ENCODE results near the gene CACNA1E.
"Not testable (repeated sequence)": the region's sequence is repeated elsewhere in the genome, so short reads cannot be mapped to it uniquely, and the experiment has no call there.

CACNA1E gene

DNA sequence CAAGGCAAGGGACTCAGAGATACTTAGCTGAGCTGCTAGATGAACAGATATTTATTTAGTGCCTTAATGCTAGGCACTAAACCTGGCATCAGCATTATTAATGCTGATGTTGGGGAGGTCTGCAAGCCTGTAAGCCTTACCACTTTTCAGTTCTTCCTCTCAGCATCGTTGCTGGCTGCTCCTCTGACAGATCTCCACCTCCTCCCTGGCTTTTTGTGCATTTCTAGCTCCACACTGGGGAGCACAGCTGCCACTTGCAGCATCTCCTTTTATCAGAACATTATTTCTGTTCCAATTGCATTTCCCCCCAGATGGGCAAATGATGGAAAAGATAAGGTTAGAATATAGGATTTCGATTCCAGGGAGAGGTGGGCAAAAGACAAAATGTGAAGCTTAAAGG lies 34.8 kb downstream of the CACNA1E start:
- no peak for FAIRE-seq

DNA sequence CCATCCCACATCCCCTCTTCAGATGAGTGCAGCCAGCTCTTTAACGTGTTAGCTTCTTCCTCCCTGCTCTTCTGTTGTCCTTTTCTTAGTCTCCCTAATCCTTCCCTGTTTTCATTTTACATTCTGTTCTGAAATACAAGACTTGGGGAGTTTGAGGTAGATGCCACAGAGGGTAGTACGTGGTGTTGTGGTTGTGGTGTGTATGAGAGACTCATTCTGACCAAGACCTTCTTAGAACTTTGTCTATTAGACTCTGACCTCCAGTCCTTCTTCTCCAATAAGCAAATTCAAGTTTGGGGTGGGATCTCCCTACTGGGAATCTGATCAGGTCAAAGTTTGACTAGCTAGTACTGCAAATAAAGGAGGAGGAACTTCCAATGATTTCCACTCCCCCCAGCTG lies 39.5 kb downstream of the CACNA1E start:
- FAIRE-seq: no peak

GRCh38 chr1:181525104-181525721 lies 41.9 kb downstream of the CACNA1E start:
- no peak for FAIRE-seq

- FAIRE-seq: not testable (repeated sequence)
Measured at GRCh38 chr1:181528241-181528640, 44.9 kb downstream of the CACNA1E start.

- no peak for FAIRE-seq
Measured at GRCh38 chr1:181531441-181531840, 48.1 kb downstream of the CACNA1E start.

DNA sequence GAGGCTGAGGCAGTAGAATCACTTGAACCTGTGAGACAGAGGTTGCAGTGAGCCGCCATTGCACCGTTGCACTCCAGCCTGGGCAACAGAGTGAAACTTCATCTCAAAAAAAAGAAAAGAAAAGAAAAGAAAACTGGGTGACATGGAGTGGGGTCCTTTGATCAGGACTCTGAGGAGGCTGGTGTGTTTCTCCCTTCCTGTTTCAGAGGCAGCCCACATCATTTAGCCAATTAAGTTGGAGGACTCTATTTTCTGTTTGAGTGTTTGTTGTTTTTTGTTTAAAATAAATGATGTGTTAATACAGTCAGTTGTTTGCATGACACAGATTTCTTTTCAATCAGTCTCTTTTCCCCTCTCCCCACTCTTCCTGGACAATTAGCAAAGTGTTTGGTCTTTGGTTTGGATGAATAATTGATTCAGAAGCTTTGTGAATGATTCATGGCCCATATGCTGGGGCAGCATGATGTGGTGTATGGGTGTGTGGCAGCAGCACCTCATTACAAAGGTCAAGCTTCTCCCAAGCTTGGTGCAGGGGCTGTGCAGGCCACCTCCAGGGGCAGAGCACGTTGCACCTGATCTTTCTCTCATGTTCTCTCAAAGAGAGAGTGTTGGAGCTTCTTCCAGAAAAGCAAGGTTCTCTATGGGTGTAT lies 48.8 kb downstream of the CACNA1E start:
- no peak for FAIRE-seq

DNA sequence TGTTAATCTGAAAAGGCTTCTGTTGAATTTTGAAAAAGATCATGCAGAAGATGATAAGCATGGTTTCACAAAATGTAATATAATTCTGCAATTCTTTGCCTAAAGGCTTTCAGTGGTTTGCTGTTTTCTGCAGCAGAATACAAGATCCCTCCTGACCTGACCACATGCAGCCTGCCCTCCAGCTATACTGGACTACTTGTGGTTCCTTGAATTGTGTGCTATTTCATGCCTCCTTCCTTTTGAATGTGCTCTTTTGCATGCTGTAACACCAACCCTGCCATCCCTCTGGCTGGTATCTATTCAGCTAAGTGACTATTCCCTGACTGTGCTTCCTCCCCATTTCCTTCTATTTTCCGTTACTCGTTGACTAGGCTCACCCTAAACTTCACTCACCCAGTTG lies 55.5 kb downstream of the CACNA1E start:
- FAIRE-seq: no peak

DNA sequence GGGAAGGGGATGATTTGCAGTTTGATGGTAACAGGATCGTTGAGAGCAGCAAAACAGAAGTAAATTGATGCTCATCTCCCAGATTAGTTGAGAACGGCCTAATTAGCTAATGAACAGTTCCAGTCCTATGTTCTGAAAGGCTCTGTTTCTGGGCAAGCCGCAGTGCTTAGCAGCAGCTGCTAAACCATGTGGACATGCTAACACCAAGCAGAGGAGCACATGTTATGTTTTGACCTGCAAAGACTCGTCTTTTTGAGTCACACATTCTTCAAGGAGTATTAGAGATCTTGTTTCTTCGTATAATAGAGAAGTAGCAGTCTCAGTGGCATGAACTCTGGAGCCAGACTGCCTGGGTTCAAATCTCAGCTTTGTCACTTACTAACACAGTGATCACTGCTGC lies 58.1 kb downstream of the CACNA1E start:
- FAIRE-seq: no peak

- no peak for FAIRE-seq
Measured at GRCh38 chr1:181541947-181542346, 58.6 kb downstream of the CACNA1E start.

GRCh38 chr1:181542406-181542805 lies 59.1 kb downstream of the CACNA1E start:
- not testable (repeated sequence) for FAIRE-seq

GRCh38 chr1:181545395-181545794 lies 62.1 kb downstream of the CACNA1E start:
- FAIRE-seq: no peak

DNA sequence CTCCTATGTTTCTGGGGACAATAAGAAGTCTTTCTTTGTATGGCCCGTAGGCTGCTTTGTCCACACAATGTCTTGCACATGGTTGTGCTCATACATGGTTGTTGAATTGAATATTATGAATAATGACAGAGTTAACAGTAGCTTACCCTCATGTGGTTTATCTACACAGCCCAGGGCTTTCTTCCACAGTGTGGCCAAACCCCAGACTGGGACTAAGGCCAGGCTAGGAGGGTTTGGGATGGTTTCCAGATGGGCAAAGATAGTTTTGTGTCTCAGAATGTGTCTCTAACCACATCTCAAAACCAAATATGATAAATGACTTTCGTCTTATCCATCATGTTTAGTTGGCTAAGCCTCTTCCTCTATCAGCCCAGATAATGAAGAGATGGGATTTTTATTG lies 65.2 kb downstream of the CACNA1E start:
- no peak for FAIRE-seq

- FAIRE-seq: no peak
Measured at GRCh38 chr1:181551249-181551648, 67.9 kb downstream of the CACNA1E start.

DNA sequence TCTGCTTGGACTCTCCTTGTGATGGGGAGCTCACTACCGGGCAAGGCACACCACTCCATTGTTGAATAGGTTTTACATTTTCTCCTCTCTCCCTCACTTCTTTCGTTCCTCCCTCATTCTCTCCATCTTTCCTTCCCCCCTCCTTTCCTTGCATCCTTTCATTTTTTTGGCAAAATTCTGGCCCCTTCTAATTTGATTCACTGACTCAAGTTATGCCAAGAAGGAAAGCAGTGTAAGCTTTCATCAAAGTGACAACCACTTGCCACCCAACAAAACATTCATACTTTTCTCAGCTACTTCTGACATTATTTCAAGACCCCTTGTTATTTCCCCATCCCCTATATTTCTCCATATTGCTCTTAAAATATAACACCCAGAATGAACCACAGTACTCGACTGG lies 68.4 kb downstream of the CACNA1E start:
- no peak for FAIRE-seq

DNA sequence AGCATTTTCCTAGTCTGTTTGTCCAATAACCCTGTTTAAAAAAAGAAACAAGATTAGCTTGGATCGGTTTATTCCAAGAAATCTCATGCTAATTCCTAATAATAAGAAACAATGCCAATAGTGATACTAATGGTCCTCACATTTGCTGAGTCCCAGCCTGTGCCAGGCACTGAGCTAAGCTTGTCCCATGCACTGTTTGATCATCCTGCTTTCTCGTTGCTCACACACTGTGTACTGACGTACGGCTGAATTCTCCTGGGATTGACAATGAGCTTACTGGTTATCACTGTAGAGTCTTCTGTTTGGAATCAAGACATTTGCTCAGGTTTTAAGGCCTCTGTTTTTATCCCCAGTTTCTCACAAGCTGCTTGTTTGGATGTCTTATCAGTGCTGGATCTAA lies 71.1 kb downstream of the CACNA1E start:
- FAIRE-seq: no peak

DNA sequence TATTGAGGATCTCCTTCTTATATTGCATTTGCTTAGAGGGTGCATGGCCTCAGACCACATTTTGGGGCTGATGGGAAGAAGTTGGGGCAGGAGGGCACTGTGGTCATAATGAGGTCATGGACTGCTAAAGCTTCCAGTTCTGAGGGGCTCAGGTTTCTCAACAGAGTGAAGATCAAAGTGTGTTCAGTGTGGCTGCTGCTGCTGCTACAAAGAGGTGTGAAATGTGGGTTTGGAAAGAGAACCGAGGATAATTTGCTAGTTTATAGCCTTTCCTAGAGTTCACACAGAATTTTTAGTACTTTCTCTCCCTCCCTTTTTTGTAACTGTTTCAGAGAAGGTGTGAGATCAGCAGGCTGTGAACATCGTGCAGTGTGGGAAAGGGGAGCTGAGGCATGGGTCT lies 73.3 kb downstream of the CACNA1E start:
- no peak for FAIRE-seq

- no peak for FAIRE-seq
Measured at GRCh38 chr1:181557313-181557712, 74.0 kb downstream of the CACNA1E start.

DNA sequence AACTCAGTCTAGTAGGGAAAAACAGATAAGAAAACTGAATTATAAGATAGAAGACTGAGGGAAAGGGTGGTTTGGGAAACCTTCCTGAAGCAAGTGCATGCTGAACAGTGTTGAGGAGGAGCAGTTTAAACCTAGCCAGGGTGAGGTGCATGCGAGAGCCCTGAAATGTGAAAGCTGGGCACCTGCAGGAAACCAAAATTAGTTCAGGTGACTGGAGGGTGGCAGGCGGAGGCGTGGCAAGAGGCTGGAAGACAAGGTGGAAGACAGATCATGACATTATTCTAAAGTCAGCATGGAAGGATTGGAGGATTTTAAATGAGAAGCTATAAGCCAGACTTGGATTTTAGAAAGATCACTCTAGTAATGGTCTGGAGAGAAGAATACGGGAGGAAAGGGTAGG lies 75.1 kb downstream of the CACNA1E start:
- no peak for FAIRE-seq

GRCh38 chr1:181559142-181559541 lies 75.8 kb downstream of the CACNA1E start:
- FAIRE-seq: no peak

DNA sequence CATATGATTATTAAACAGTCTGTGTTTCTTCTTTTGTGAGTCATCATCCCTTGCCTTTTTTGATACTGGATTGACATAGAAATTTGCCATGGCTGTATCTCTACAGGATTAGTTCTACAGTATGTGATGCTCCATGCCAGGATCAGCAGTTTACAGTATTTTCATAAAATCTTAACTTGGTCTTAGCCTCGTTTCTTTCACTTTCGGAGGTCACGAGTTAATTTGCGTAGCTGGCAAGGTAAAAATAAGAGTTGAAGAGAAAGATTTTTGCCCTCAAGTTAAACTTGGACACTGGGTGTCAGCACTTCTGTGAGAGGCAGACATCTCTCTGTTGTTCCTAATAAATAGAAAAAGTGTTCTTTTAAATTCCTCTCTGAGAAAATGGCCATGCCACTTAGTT lies 79.1 kb downstream of the CACNA1E start:
- FAIRE-seq: no peak

DNA sequence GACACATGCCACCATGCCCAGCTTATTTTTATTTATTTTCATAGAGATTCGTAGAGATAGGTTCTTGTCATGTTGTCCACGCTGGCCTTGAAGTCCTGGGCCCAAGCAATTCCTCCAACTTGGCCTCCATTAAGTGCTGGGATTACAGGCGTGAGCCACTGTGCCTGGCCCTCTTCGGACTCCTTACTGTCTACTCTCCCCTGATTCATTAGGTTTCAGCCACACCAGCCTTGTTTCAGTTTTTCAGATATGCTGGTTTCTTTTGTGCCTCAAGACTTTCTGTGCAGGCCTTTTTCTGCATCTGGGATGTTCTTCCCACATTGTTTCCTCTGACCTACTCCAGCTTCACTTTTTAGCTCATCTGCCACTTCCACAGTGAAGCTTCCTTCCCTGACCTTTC lies 85.4 kb downstream of the CACNA1E start:
- no peak for FAIRE-seq

DNA sequence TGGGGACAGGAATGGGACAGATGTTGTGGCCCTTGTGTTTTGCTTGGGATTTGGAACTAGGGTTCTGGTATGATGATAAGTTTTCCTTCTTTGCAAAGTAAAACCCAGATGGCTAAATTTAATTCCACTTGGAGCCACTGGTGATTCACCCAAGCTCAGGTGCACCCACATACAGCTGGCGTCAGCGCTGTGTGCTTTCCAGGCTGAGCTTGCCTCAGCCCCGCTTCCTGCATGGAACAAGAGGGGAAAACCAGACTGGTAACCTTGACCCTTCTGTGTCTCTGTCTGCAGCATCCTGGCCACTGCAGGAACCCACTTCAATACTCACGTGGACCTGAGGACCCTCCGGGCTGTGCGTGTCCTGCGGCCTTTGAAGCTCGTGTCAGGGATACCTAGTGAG lies 94.2 kb downstream of the CACNA1E start:
- FAIRE-seq: no peak

DNA sequence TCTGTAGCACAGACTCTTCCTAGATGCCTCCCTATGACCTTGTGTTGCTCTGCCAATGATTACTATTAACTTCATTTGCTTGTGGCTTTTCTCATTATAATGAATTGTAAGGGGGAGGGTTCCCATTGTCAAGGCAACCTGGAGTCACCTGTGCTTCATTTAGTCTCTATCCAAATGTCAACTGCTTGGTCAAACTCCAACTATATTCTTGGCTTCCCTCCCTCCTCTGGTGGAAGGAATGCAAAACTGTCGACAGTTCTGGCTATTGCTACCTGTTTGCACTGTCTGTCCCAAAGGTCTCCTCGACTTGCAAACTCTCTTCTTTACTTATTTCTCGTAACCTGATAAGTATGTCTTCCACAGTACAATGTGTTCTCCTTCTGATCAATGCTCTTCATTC lies 100.3 kb downstream of the CACNA1E start:
- no peak for FAIRE-seq

GRCh38 chr1:181587870-181588438 lies 104.6 kb downstream of the CACNA1E start:
- no peak for FAIRE-seq

DNA sequence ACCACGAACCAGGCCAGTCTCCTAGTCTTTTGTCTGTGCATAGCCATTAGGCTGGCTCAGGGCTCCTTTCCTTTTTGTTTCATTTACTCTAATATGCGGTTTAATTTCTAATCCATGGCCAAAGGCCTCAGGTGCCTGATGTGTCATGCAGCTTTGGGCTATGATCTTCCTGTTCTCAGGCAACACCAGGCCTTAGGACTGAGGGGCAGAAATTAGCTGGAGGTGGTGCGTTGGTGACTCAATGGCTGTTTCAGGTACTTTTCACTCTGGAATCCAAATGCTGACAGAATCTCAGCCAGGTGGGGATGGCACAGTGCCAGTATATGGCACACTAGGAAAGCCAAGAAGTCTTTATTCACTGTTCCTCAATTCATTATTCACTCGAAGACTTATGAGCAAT lies 105.3 kb downstream of the CACNA1E start:
- no peak for FAIRE-seq
